COR-L47 (cell line): Measurements from ENCODE around the gene CD27.
"Not testable (repeated sequence)": the region's sequence is repeated elsewhere in the genome, so short reads cannot be mapped to it uniquely, and the experiment has no call there.

Experiments used
- DNase-seq: peaks from one replicate; lab custom pipeline; 2025; lab: John Stamatoyannopoulos, UW

Gene CD27

GRCh38 chr12:6488240-6488639, 43.5 kb downstream of the CD27 start:
- no peak for DNase-seq

GRCh38 chr12:6489449-6489848, 44.7 kb downstream of the CD27 start:
- DNase-seq, result no peak

- not testable (repeated sequence) for DNase-seq
Measured at GRCh38 chr12:6490673-6491072, 45.9 kb downstream of the CD27 start.

- DNase-seq, result peak; percentile 78
Measured at GRCh38 chr12:6492838-6493496, 48.2 kb downstream of the CD27 start, which contains the start of gene MRPL51. Gene MRPL51, minus strand, starts transcription at chr12:6493262. Its CDS starts 126 bp downstream, at chr12:6493136.

GRCh38 chr12:6493497-6494257, 48.9 kb downstream of the CD27 start, which contains the start of gene NCAPD2:
Gene NCAPD2, plus strand, starts transcription at chr12:6494102. Its CDS starts 997 bp downstream, at chr12:6495099.
- DNase-seq, result peak; percentile 87

GRCh38 chr12:6494258-6494743, 49.5 kb downstream of the CD27 start:
- no peak for DNase-seq

GRCh38 chr12:6494968-6495367, 50.2 kb downstream of the CD27 start:
- no peak for DNase-seq

- DNase-seq, result not testable (repeated sequence)
Measured at GRCh38 chr12:6497291-6497690, 52.5 kb downstream of the CD27 start.

- DNase-seq, result no peak
Measured at GRCh38 chr12:6500466-6500865, 55.7 kb downstream of the CD27 start.
